ENCODE results near the gene LRRC4. TPM values are rescaled to one million over a fixed set of nuclear protein-coding genes. Genes with fewer than 3 reads are reported as not detected.

Gene LRRC4
- total and polyA plus RNA-seq, 4 experiments from 2014 or later: not detected

GRCh38 chr7:128017862-128018845 is 13.1 kb downstream of the LRRC4 start:
- Histone ChIP-seq H3K4me3 (ENCODE audit: low read length in 2 of 2) (no peak overlapping the region), H3K4me1 (ENCODE audit: insufficient read depth, low read length) (no peaks in the 10 kb centered on the region), H3K9me3 (ENCODE audit: control insufficient read depth in 1 of 2, low read length in 2 of 2) (no peaks in the 10 kb centered on the region), H3K27me3 (ENCODE audit: insufficient read depth, low read length) (no peaks in the 10 kb centered on the region), H3K36me3 (ENCODE audit: insufficient read depth, low read length) (no peaks in the 10 kb centered on the region), H3K27ac (ENCODE audit: low read depth, low read length) (no peak overlapping the region)
- H3K4me3 Mint-ChIP-seq: no peak overlapping the region
- H3K36me3 Mint-ChIP-seq: peaks cover 46 to 72% of the 10 kb centered on the region in 2 donors
- peak overlapping the region in 2 of 7 donors; percentile 27 to 47 for H3K27ac Mint-ChIP-seq
- no peaks in the 10 kb centered on the region for H3K27me3 Mint-ChIP-seq
- ChIA-PET POLR2A (ENCODE audit: partially characterized antibody) (no interaction called here), CTCF (ENCODE audit: partially characterized antibody) (interaction anchor here (0.9 kb wide), 1 partner anchor 310 kb away, joined by 3 read pairs; no protein-coding TSS in a partner anchor)
- intact Hi-C loops (cut with micrococcal nuclease): no loop called here
- no peak for DNase-seq
- H3K9me3 Mint-ChIP-seq: no peaks in the 10 kb centered on the region
- H3K4me1 Mint-ChIP-seq: no peaks in the 10 kb centered on the region

- Histone ChIP-seq H3K4me3 (ENCODE audit: low read length in 2 of 2) (no peak overlapping the region), H3K36me3 (ENCODE audit: insufficient read depth, low read length) (no peaks in the 10 kb centered on the region), H3K27ac (ENCODE audit: low read depth, low read length) (no peak overlapping the region), H3K4me1 (ENCODE audit: insufficient read depth, low read length) (no peaks in the 10 kb centered on the region), H3K9me3 (ENCODE audit: control insufficient read depth in 1 of 2, low read length in 2 of 2) (no peaks in the 10 kb centered on the region), H3K27me3 (ENCODE audit: insufficient read depth, low read length) (no peaks in the 10 kb centered on the region)
- no peaks in the 10 kb centered on the region for H3K27me3 Mint-ChIP-seq
- DNase-seq: no peak
- no peak overlapping the region for H3K27ac Mint-ChIP-seq
- ChIA-PET POLR2A (ENCODE audit: partially characterized antibody) (no interaction called here), CTCF (ENCODE audit: partially characterized antibody) (interaction anchor here (1.0 kb wide), 1 partner anchor 12 kb away, joined by 3 read pairs; no protein-coding TSS in a partner anchor)
- no peaks in the 10 kb centered on the region for H3K4me1 Mint-ChIP-seq
- H3K4me3 Mint-ChIP-seq: no peak overlapping the region
- H3K36me3 Mint-ChIP-seq: peaks cover 47 to 71% of the 10 kb centered on the region in 2 donors
- H3K9me3 Mint-ChIP-seq: no peaks in the 10 kb centered on the region
- intact Hi-C loops (cut with micrococcal nuclease): no loop called here
Measured at GRCh38 chr7:128017460-128017859, 13.8 kb downstream of the LRRC4 start.

GRCh38 chr7:128014811-128015210 is 16.4 kb downstream of the LRRC4 start:
- H3K4me3 Mint-ChIP-seq: no peak overlapping the region
- intact Hi-C loops (cut with micrococcal nuclease): no loop called here
- Histone ChIP-seq H3K9me3 (ENCODE audit: control insufficient read depth in 1 of 2, low read length in 2 of 2) (no peaks in the 10 kb centered on the region), H3K27ac (ENCODE audit: low read depth, low read length) (no peak overlapping the region), H3K4me3 (ENCODE audit: low read length in 2 of 2) (no peak overlapping the region), H3K4me1 (ENCODE audit: insufficient read depth, low read length) (no peaks in the 10 kb centered on the region), H3K27me3 (ENCODE audit: insufficient read depth, low read length) (no peaks in the 10 kb centered on the region), H3K36me3 (ENCODE audit: insufficient read depth, low read length) (no peaks in the 10 kb centered on the region)
- CTCF ChIA-PET (ENCODE audit: partially characterized antibody): interaction anchor here (1.2 kb wide), 1 partner anchor 9 kb away, joined by 3 read pairs; no protein-coding TSS in a partner anchor
- H3K36me3 Mint-ChIP-seq: peaks cover 43 to 60% of the 10 kb centered on the region in 2 donors
- no peak overlapping the region for H3K27ac Mint-ChIP-seq
- POLR2A ChIA-PET (ENCODE audit: partially characterized antibody): no interaction called here
- no peaks in the 10 kb centered on the region for H3K4me1 Mint-ChIP-seq
- no peaks in the 10 kb centered on the region for H3K9me3 Mint-ChIP-seq
- no peaks in the 10 kb centered on the region for H3K27me3 Mint-ChIP-seq
- no peak for DNase-seq

GRCh38 chr7:128011131-128011661 is 20.0 kb downstream of the LRRC4 start:
- POLR2A ChIA-PET (ENCODE audit: partially characterized antibody): no interaction called here

GRCh38 chr7:128010391-128011127 is 20.7 kb downstream of the LRRC4 start:
- Histone ChIP-seq H3K27me3 (ENCODE audit: insufficient read depth, low read length) (no peaks in the 10 kb centered on the region), H3K4me3 (ENCODE audit: low read length in 2 of 2) (no peak overlapping the region), H3K36me3 (ENCODE audit: insufficient read depth, low read length) (no peaks in the 10 kb centered on the region), H3K4me1 (ENCODE audit: insufficient read depth, low read length) (no peaks in the 10 kb centered on the region), H3K27ac (ENCODE audit: low read depth, low read length) (no peak overlapping the region), H3K9me3 (ENCODE audit: control insufficient read depth in 1 of 2, low read length in 2 of 2) (no peaks in the 10 kb centered on the region)
- no peak overlapping the region for H3K27ac Mint-ChIP-seq
- H3K4me3 Mint-ChIP-seq: no peak overlapping the region
- ChIA-PET POLR2A (ENCODE audit: partially characterized antibody) (no interaction called here), CTCF (ENCODE audit: partially characterized antibody) (no interaction called here)
- H3K9me3 Mint-ChIP-seq: no peaks in the 10 kb centered on the region
- H3K4me1 Mint-ChIP-seq: peaks cover 0 to 3% (median 0%) of the 10 kb centered on the region in 4 donors
- no peak for DNase-seq
- H3K36me3 Mint-ChIP-seq: peaks cover 39 to 45% of the 10 kb centered on the region in 2 donors
- H3K27me3 Mint-ChIP-seq: no peaks in the 10 kb centered on the region
- intact Hi-C loops (cut with micrococcal nuclease): no loop called here

More at GRCh38 chr7:128011131-128011661, 20.0 kb downstream of the LRRC4 start:
- Histone ChIP-seq H3K9me3 (ENCODE audit: control insufficient read depth in 1 of 2, low read length in 2 of 2) (no peaks in the 10 kb centered on the region), H3K36me3 (ENCODE audit: insufficient read depth, low read length) (no peaks in the 10 kb centered on the region), H3K4me3 (ENCODE audit: low read length in 2 of 2) (no peak overlapping the region), H3K4me1 (ENCODE audit: insufficient read depth, low read length) (no peaks in the 10 kb centered on the region), H3K27me3 (ENCODE audit: insufficient read depth, low read length) (no peaks in the 10 kb centered on the region), H3K27ac (ENCODE audit: low read depth, low read length) (no peak overlapping the region)
- no peak for DNase-seq
- no peaks in the 10 kb centered on the region for H3K27me3 Mint-ChIP-seq
- peaks cover 0 to 1% (median 0%) of the 10 kb centered on the region in 4 donors for H3K4me1 Mint-ChIP-seq
- H3K27ac Mint-ChIP-seq: no peak overlapping the region
- intact Hi-C loops (cut with micrococcal nuclease): no loop called here
- CTCF ChIA-PET (ENCODE audit: partially characterized antibody): no interaction called here
- no peak overlapping the region for H3K4me3 Mint-ChIP-seq
- H3K9me3 Mint-ChIP-seq: no peaks in the 10 kb centered on the region
- peaks cover 39 to 45% of the 10 kb centered on the region in 2 donors for H3K36me3 Mint-ChIP-seq

GRCh38 chr7:128008744-128009143 is 22.5 kb downstream of the LRRC4 start:
- no peak for DNase-seq
- H3K27ac ChIP-seq (ENCODE audit: low read depth, low read length): no peak overlapping the region
- no peaks in the 10 kb centered on the region for H3K27me3 Mint-ChIP-seq
- POLR2A ChIA-PET (ENCODE audit: partially characterized antibody): no interaction called here
- peaks cover 12% of the 10 kb centered on the region for H3K4me1 ChIP-seq (ENCODE audit: insufficient read depth, low read length)
- peaks cover 4 to 19% (median 8%) of the 10 kb centered on the region in 4 donors for H3K4me1 Mint-ChIP-seq
- H3K9me3 ChIP-seq (ENCODE audit: control insufficient read depth in 1 of 2, low read length in 2 of 2): no peaks in the 10 kb centered on the region
- H3K27ac Mint-ChIP-seq: no peak overlapping the region
- intact Hi-C loops (cut with micrococcal nuclease): no loop called here
- H3K9me3 Mint-ChIP-seq: no peaks in the 10 kb centered on the region
- CTCF ChIA-PET (ENCODE audit: partially characterized antibody): no interaction called here
- H3K4me3 ChIP-seq (ENCODE audit: low read length in 2 of 2): no peak overlapping the region
- no peaks in the 10 kb centered on the region for H3K36me3 ChIP-seq (ENCODE audit: insufficient read depth, low read length)
- H3K36me3 Mint-ChIP-seq: peaks cover 31 to 35% of the 10 kb centered on the region in 2 donors
- H3K27me3 ChIP-seq (ENCODE audit: insufficient read depth, low read length): no peaks in the 10 kb centered on the region
- no peak overlapping the region for H3K4me3 Mint-ChIP-seq

GRCh38 chr7:128008141-128008540 is 23.1 kb downstream of the LRRC4 start:
- POLR2A ChIA-PET (ENCODE audit: partially characterized antibody): no interaction called here
- Mint-ChIP-seq H3K36me3 (peaks cover 29% of the 10 kb centered on the region in 2 donors), H3K27me3 (no peaks in the 10 kb centered on the region), H3K4me1 (peaks cover 7 to 25% (median 14%) of the 10 kb centered on the region in 4 donors), H3K9me3 (no peaks in the 10 kb centered on the region), H3K4me3 (no peak overlapping the region), H3K27ac (no peak overlapping the region)
- Histone ChIP-seq H3K27ac (ENCODE audit: low read depth, low read length) (no peak overlapping the region), H3K9me3 (ENCODE audit: control insufficient read depth in 1 of 2, low read length in 2 of 2) (no peaks in the 10 kb centered on the region), H3K4me1 (ENCODE audit: insufficient read depth, low read length) (peaks cover 18% of the 10 kb centered on the region), H3K4me3 (ENCODE audit: low read length in 2 of 2) (no peak overlapping the region), H3K36me3 (ENCODE audit: insufficient read depth, low read length) (no peaks in the 10 kb centered on the region), H3K27me3 (ENCODE audit: insufficient read depth, low read length) (no peaks in the 10 kb centered on the region)
- DNase-seq: no peak
- intact Hi-C loops (cut with micrococcal nuclease): no loop called here
- CTCF ChIA-PET (ENCODE audit: partially characterized antibody): no interaction called here
